AG04449 (cell line): Measurements from ENCODE around the gene TEX35.

ENCODE experiments used
- CTCF ChIA-PET: fragments of 350-600 bp; formaldehyde crosslinking; extraction: SDS; loops from one replicate; lab custom pipeline; 2021; ENCODE audit warnings: antibody characterized with exemption; lab: Yijun Ruan, JAX
- POLR2A ChIA-PET: fragments of 400-600, 350-600 bp; formaldehyde crosslinking; extraction: SDS; loops from one replicate; lab custom pipeline; 2020; ENCODE audit warnings: antibody characterized with exemption, inconsistent platforms; lab: Yijun Ruan, JAX
- DNase-seq: peaks from one replicate; pipeline ENCODE4 v3.0.0-alpha.2; 2010; ENCODE audit warnings: low read depth, low spot score
- H3K4me3 ChIP-seq: 2 replicates; pipeline ENCODE4 v1.5.1; 2011; ENCODE audit warnings: low read depth, mild to moderate bottlenecking, control low read depth, low read length
- CTCF ChIP-seq: IDR thresholded peaks from one replicate; pipeline ENCODE4 v1.5.1; 2011; ENCODE audit warnings: mild to moderate bottlenecking, moderate library complexity, low read length, control low read depth, inconsistent platforms; ENCODE audit not compliant: insufficient read depth; ENCODE audit errors: missing control alignments

Gene TEX35

GRCh38 chr1:178491721-178492120 is 21.2 kb upstream of the TEX35 start:
- ChIA-PET POLR2A (no interaction called here), CTCF (interaction anchor here (2.0 to 11.0 kb wide), 2 partner anchors 8 to 180 kb away, joined by 5 to 125 read pairs; no protein-coding TSS in a partner anchor)
- no peak for TF ChIP-seq CTCF
- DNase-seq, result no peak
- H3K4me3 ChIP-seq, result no peak overlapping the region

DNA sequence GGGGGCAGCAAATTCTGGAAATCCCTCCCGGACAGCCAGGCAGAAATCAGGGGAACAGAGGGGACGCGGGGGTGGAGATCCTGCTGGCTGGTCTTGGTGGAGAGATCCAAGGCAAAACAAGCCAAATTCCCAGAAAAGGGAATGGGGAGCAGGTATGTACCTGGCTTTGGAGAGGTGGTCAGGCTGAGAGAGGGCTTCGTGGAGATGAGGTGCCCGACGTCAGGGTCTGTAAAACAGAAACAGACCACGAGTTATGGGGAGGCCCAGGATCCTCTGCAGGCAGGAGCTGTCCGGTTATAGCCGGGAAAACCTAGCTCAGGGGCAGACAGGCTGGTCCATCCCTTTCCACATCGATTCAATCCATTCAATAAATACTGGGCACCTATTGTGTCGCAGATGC is 20.6 kb upstream of the TEX35 start:
- POLR2A ChIA-PET, result no interaction called here
- no peak overlapping the region for H3K4me3 ChIP-seq
- DNase-seq, result no peak
- CTCF ChIA-PET, result interaction anchor here (1.7 to 11.0 kb wide), 3 partner anchors 8 to 181 kb away, joined by 5 to 125 read pairs (median 5); no protein-coding TSS in a partner anchor
- TF ChIP-seq CTCF, result no peak

DNA sequence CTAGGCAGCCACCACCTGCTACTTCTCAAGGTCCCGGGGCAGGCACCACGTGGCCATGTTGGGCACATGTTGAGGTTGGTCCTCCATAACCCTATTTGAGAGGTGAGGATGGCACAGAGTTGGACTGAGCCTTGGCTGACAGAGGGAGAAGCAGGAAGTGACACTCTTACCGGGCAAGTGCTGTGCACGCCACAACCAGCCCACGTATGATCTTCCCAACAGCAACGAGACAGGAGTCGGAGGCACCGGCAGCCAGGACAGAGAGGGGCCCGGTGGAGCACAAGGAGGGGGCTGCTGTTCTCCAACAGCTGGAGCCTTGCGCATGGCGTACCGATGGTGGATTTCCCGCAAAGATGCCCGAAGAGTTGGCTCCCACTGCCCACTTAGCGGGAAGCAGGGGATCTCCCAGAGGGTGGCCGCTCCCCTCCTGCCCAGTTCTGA is 19.6 kb upstream of the TEX35 start:
- CTCF ChIA-PET, result interaction anchor here (1.7 to 11.0 kb wide), 2 partner anchors 7 to 10 kb away, joined by 5 to 125 read pairs; no protein-coding TSS in a partner anchor
- POLR2A ChIA-PET, result no interaction called here
- DNase-seq, result no peak
- H3K4me3 ChIP-seq, result no peak overlapping the region
- no peak for TF ChIP-seq CTCF

- DNase-seq, result no peak
- TF ChIP-seq CTCF, result no peak
- POLR2A ChIA-PET, result no interaction called here
- CTCF ChIA-PET, result interaction anchor here (0.8 to 1.5 kb wide), 6 partner anchors 9 to 508 kb away, joined by 3 to 6 read pairs (median 4); no protein-coding TSS in a partner anchor
- no peak overlapping the region for H3K4me3 ChIP-seq
Observed at GRCh38 chr1:178494569-178494971, 18.3 kb upstream of the TEX35 start.

GRCh38 chr1:178495158-178495557 is 17.8 kb upstream of the TEX35 start:
- no peak for TF ChIP-seq CTCF
- no peak overlapping the region for H3K4me3 ChIP-seq
- ChIA-PET POLR2A (no interaction called here), CTCF (interaction anchor here (0.8 to 1.5 kb wide), 7 partner anchors 9 to 508 kb away, joined by 3 to 6 read pairs (median 3); no protein-coding TSS in a partner anchor)
- DNase-seq, result no peak

GRCh38 chr1:178495741-178496409 is 17.0 kb upstream of the TEX35 start:
- DNase-seq, result no peak
- POLR2A ChIA-PET, result no interaction called here
- TF ChIP-seq CTCF, result no peak
- CTCF ChIA-PET, result interaction anchor here (0.8 kb wide), 1 partner anchor 185 kb away, joined by 3 read pairs; no protein-coding TSS in a partner anchor
- H3K4me3 ChIP-seq, result no peak overlapping the region
